Astrocyte (in vitro differentiated cells and primary cell): ENCODE measurements around the gene HNRNPA1. TPM values are rescaled to one million over a fixed set of nuclear protein-coding genes. Genes with fewer than 3 reads are reported as not detected.

Source experiments
- DNase-seq: peaks from one replicate; pipeline ENCODE4 v3.0.0-alpha.2; 2010; ENCODE audit warnings: low read depth
- FAIRE-seq: peaks from 2 replicates; lab custom pipeline; 2011; peaks lifted over from hg19 to GRCh38; lab: Jason Lieb, UNC
- H2AFZ ChIP-seq: 2 replicates; pipeline ENCODE4 v1.6.0; 2012; ENCODE audit warnings: low read depth, low read length, inconsistent platforms
- H3K27ac ChIP-seq: 2 replicates; pipeline ENCODE4 v1.5.1; 2011; ENCODE audit warnings: low read depth, low read length, inconsistent platforms
- H3K27me3 ChIP-seq: 2 replicates; pipeline ENCODE4 v1.6.0; 2011; ENCODE audit warnings: low read length, inconsistent platforms; ENCODE audit not compliant: insufficient read depth
- H3K36me3 ChIP-seq: 2 replicates; pipeline ENCODE4 v1.5.1; 2011; ENCODE audit warnings: low read length, inconsistent platforms; ENCODE audit not compliant: insufficient read depth
- H3K4me1 ChIP-seq: 2 replicates; pipeline ENCODE4 v1.5.1; 2011; ENCODE audit warnings: low read length, inconsistent platforms; ENCODE audit not compliant: insufficient read depth
- H3K4me2 ChIP-seq: 2 replicates; pipeline ENCODE4 v1.6.0; 2012; ENCODE audit warnings: low read length, inconsistent platforms
- H3K4me3 ChIP-seq: 2 replicates; pipeline ENCODE4 v1.5.1; 2011; ENCODE audit warnings: low read depth, mild to moderate bottlenecking, low read length, inconsistent platforms; ENCODE audit not compliant: insufficient read depth
- H3K79me2 ChIP-seq: 2 replicates; pipeline ENCODE4 v1.6.0; 2012; ENCODE audit warnings: mild to moderate bottlenecking, low read length, inconsistent platforms; ENCODE audit not compliant: insufficient read depth
- H3K9ac ChIP-seq: 2 replicates; pipeline ENCODE4 v1.6.0; 2012; ENCODE audit warnings: mild to moderate bottlenecking, low read length, inconsistent platforms
- H3K9me3 ChIP-seq: 2 replicates; pipeline ENCODE4 v1.5.1; 2012; ENCODE audit warnings: low read depth, mild to moderate bottlenecking, low read length, inconsistent platforms; ENCODE audit not compliant: insufficient read depth
- H4K20me1 ChIP-seq: 2 replicates; pipeline ENCODE4 v1.6.0; 2012; ENCODE audit warnings: low read length, inconsistent platforms; ENCODE audit not compliant: insufficient read depth
- H3K27ac Mint-ChIP-seq: one replicate; pipeline ENCODE4 v1.8.0; 2021; ENCODE audit warnings: mild to moderate bottlenecking, mixed read lengths; ENCODE audit not compliant: unreplicated experiment
- H3K27me3 Mint-ChIP-seq: one replicate; pipeline ENCODE4 v1.8.0; 2021; ENCODE audit warnings: low read depth, mixed read lengths; ENCODE audit not compliant: unreplicated experiment
- H3K36me3 Mint-ChIP-seq: one replicate; pipeline ENCODE4 v1.8.0; 2021; ENCODE audit warnings: low read depth, mixed read lengths; ENCODE audit not compliant: unreplicated experiment
- H3K4me1 Mint-ChIP-seq: one replicate; pipeline ENCODE4 v1.8.0; 2021; ENCODE audit warnings: low read depth, mixed read lengths; ENCODE audit not compliant: unreplicated experiment
- H3K4me3 Mint-ChIP-seq: one replicate; pipeline ENCODE4 v1.8.0; 2021; ENCODE audit warnings: mild to moderate bottlenecking, moderate library complexity, mixed read lengths; ENCODE audit not compliant: unreplicated experiment
- H3K9me3 Mint-ChIP-seq: one replicate; pipeline ENCODE4 v1.8.0; 2021; ENCODE audit warnings: mild to moderate bottlenecking, mixed read lengths; ENCODE audit not compliant: unreplicated experiment
- CTCF ChIP-seq: IDR thresholded peaks from 2 replicates; pipeline ENCODE4 v1.5.1; 2011; ENCODE audit warnings: low read depth, mild to moderate bottlenecking, inconsistent platforms, low read length, moderate library complexity; ENCODE audit not compliant: insufficient read depth
- EZH2 ChIP-seq: IDR thresholded peaks from 2 replicates; pipeline ENCODE4 v1.6.1; 2012; ENCODE audit warnings: mild to moderate bottlenecking, low read length, inconsistent platforms; ENCODE audit not compliant: insufficient read depth
- total RNA-seq: library from RNA; stranded (reverse); gene quantifications from 2 replicates; pipeline ENCODE4 v1.2.1, GENCODE V29; 2021

Gene HNRNPA1
- total RNA-seq, 1 donor from 2014 or later, result 612 TPM

GRCh38 chr12:54300732-54301427 is 20.4 kb downstream of the HNRNPA1 start, which contains the start of gene NFE2:
TSS of gene NFE2 (minus strand) at chr12:54301015. CDS start at chr12:54295248, 5,767 bp downstream.
- H3K36me3 ChIP-seq, result no peaks in the 10 kb centered on the region
- Mint-ChIP-seq H3K9me3 (no peaks in the 10 kb centered on the region), H3K27ac (peak within 1 kb of the TSS; percentile 63), H3K36me3 (no peaks in the 10 kb centered on the region), H3K4me3 (peak within 1 kb of the TSS; percentile 73), H3K4me1 (peaks cover 14% of the 10 kb centered on the region), H3K27me3 (peaks cover 26% of the 10 kb centered on the region)
- peak within 1 kb of the TSS; percentile 81 for H3K4me2 ChIP-seq
- H3K9ac ChIP-seq, result no peak within 1 kb of the TSS
- H3K4me3 ChIP-seq, result peak within 1 kb of the TSS; percentile 25
- no peaks in the 10 kb centered on the region for H3K9me3 ChIP-seq
- H3K27ac ChIP-seq, result no peak within 1 kb of the TSS
- H4K20me1 ChIP-seq, result no peaks in the 10 kb centered on the region
- peak within 1 kb of the TSS; percentile 49 for H2AFZ ChIP-seq
- FAIRE-seq (no peak), DNase-seq (peak; percentile 74)
- peaks cover 43% of the 10 kb centered on the region for H3K27me3 ChIP-seq
- H3K79me2 ChIP-seq, result no peaks in the 10 kb centered on the region
- TF ChIP-seq CTCF, result no peak
- no peak for TF ChIP-seq EZH2
- H3K4me1 ChIP-seq, result peaks cover 9% of the 10 kb centered on the region

- no peak overlapping the region for H3K27ac ChIP-seq
- H3K79me2 ChIP-seq, result no peaks in the 10 kb centered on the region
- H3K4me1 Mint-ChIP-seq, result peaks cover 14% of the 10 kb centered on the region
- H3K9me3 Mint-ChIP-seq, result no peaks in the 10 kb centered on the region
- no peak overlapping the region for H3K9ac ChIP-seq
- no peaks in the 10 kb centered on the region for H4K20me1 ChIP-seq
- H3K27me3 ChIP-seq, result peaks cover 43% of the 10 kb centered on the region
- TF ChIP-seq CTCF, result no peak
- TF ChIP-seq EZH2, result no peak
- H3K4me3 ChIP-seq, result peak overlapping the region; percentile 25
- H3K27ac Mint-ChIP-seq, result no peak overlapping the region
- peaks cover 26% of the 10 kb centered on the region for H3K27me3 Mint-ChIP-seq
- no peak overlapping the region for H3K4me3 Mint-ChIP-seq
- H3K9me3 ChIP-seq, result no peaks in the 10 kb centered on the region
- peak overlapping the region; percentile 49 for H2AFZ ChIP-seq
- no peaks in the 10 kb centered on the region for H3K36me3 ChIP-seq
- H3K36me3 Mint-ChIP-seq, result no peaks in the 10 kb centered on the region
- DNase-seq, result no peak
- H3K4me1 ChIP-seq, result peaks cover 9% of the 10 kb centered on the region
- no peak for FAIRE-seq
- peak overlapping the region; percentile 81 for H3K4me2 ChIP-seq
These were observed 21.0 kb downstream of the HNRNPA1 start for GRCh38 chr12:54301428-54302048.

- Mint-ChIP-seq H3K36me3 (no peaks in the 10 kb centered on the region), H3K27me3 (peaks cover 24% of the 10 kb centered on the region), H3K27ac (no peak overlapping the region), H3K4me1 (peaks cover 14% of the 10 kb centered on the region), H3K4me3 (no peak overlapping the region), H3K9me3 (no peaks in the 10 kb centered on the region)
- no peaks in the 10 kb centered on the region for H3K79me2 ChIP-seq
- H3K4me2 ChIP-seq, result no peak overlapping the region
- no peak overlapping the region for H3K4me3 ChIP-seq
- no peaks in the 10 kb centered on the region for H3K36me3 ChIP-seq
- H3K9me3 ChIP-seq, result no peaks in the 10 kb centered on the region
- H3K4me1 ChIP-seq, result peaks cover 9% of the 10 kb centered on the region
- DNase-seq (no peak), FAIRE-seq (no peak)
- peaks cover 42% of the 10 kb centered on the region for H3K27me3 ChIP-seq
- H3K9ac ChIP-seq, result no peak overlapping the region
- no peak overlapping the region for H2AFZ ChIP-seq
- TF ChIP-seq CTCF, result no peak
- TF ChIP-seq EZH2, result no peak
- no peaks in the 10 kb centered on the region for H4K20me1 ChIP-seq
- no peak overlapping the region for H3K27ac ChIP-seq
These were observed 23.1 kb downstream of the HNRNPA1 start for GRCh38 chr12:54303640-54304039.
